HepG2 (cell line): ENCODE measurements around the gene UCN.

ENCODE experiments used
- CEBPB ChIP-seq: IDR thresholded peaks from 2 replicates; pipeline ENCODE4 v1.6.1; 2011; ENCODE audit warnings: low read depth, low read length, improper control_type of control experiment, borderline replicate concordance
- EZH2 ChIP-seq: conservative IDR thresholded peaks from 2 replicates; pipeline ENCODE4 v1.6.1; 2012; ENCODE audit warnings: mild to moderate bottlenecking, low read depth, low read length, moderate library complexity
- FOXK1 ChIP-seq: sonication (generic); formaldehyde crosslinking; IDR thresholded peaks from 2 replicates; pipeline ENCODE4 v1.4.0; 2020; ENCODE audit warnings: low read depth, missing genetic modification reagents, borderline replicate concordance
- KDM6A ChIP-seq: IDR thresholded peaks from 2 replicates; pipeline ENCODE4 v1.6.1; 2016; ENCODE audit warnings: low read depth
- KLF13 ChIP-seq: sonication (generic); formaldehyde crosslinking; IDR thresholded peaks from 2 replicates; pipeline ENCODE4 v1.4.0; 2020; ENCODE audit warnings: mild to moderate bottlenecking, missing genetic modification reagents
- MAFF ChIP-seq: IDR thresholded peaks from 2 replicates; pipeline ENCODE4 v1.6.1; 2011; ENCODE audit warnings: low read depth, low read length, improper control_type of control experiment
- NFE2 ChIP-seq: sonication (generic); formaldehyde crosslinking; IDR thresholded peaks from 2 replicates; pipeline ENCODE4 v1.4.0; 2020; ENCODE audit warnings: missing genetic modification reagents
- ZNF619 ChIP-seq: sonication (generic); formaldehyde crosslinking; IDR thresholded peaks from 2 replicates; pipeline ENCODE4 v1.4.0; 2020; ENCODE audit warnings: mild to moderate bottlenecking, missing genetic modification reagents
- ZNF644 ChIP-seq: IDR thresholded peaks from 2 replicates; pipeline ENCODE4 v1.6.1; 2016; ENCODE audit warnings: low read depth
- TF ChIP-seq, protein P1 (sequence below): sonication (generic); formaldehyde crosslinking; IDR thresholded peaks from 2 replicates; pipeline ENCODE4 v1.8.0; 2022; ENCODE audit warnings: missing genetic modification reagents, mild to moderate bottlenecking, inconsistent platforms, borderline replicate concordance
- TF ChIP-seq, protein P2 (sequence below): fragments of 450-650 bp; IDR thresholded peaks from 2 replicates; pipeline ENCODE4 v1.6.1; 2017; ENCODE audit warnings: mild to moderate bottlenecking

DNA sequence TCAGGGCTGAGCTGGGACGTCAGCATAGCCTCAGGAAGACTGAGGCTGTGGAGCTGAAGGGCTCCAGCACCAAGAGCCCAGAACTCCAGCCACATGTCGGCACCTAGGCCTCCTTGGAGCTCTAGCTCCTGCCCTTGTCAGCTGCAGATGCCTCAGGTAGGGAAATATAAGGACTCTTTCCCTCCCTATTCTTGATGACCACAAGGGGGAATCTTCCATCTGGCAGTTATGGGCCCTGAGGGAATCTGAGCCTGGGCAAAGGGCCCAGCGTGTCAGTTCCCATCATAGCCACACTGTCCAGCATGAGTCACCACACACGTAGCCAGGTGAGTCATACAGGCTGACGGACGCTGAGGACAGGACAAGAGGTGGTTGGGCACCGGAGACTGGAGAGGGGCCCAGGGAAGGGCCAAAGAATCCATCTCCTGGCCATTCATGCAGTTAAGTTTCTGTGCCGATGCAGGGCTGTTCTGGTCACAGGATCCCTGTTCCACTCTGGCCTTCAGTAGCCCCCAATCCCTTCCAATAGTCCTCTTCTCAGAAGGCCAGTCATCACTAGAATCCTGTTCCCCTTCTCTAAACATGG is 12.8 kb upstream of the UCN start:
- no peak for TF ChIP-seq CEBPB
- TF ChIP-seq KLF13 (CRISPR knock-in tag), result no peak
- TF ChIP-seq ZNF619 (CRISPR knock-in tag), result peak; percentile 80; the same call in 1 of the 2 replicates
- TF ChIP-seq KDM6A (CRISPR knock-in tag), result peak; percentile 65
- TF ChIP-seq, protein P1, sequence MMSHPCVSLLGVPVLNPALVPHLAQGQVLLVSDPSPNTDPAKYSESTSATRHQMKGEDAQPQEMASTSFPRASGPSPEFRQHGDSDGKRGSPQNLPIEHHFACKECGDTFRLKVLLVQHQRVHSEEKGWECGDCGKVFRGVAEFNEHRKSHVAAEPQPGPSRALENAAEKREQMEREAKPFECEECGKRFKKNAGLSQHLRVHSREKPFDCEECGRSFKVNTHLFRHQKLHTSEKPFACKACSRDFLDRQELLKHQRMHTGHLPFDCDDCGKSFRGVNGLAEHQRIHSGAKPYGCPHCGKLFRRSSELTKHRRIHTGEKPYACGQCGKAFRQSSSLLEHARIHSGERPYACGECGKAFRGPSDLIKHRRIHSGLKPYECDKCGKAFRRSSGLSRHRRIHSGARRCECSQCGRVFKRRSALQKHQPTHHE, result no peak
- TF ChIP-seq FOXK1 (CRISPR knock-in tag), result peak; percentile 87; the same call in 1 of the 2 replicates
- no peak for TF ChIP-seq EZH2
- 0 out of 2 replicates have a peak, but pooled peaks have one; percentile 13 for TF ChIP-seq MAFF
- no peak for TF ChIP-seq NFE2
- TF ChIP-seq, protein P2, sequence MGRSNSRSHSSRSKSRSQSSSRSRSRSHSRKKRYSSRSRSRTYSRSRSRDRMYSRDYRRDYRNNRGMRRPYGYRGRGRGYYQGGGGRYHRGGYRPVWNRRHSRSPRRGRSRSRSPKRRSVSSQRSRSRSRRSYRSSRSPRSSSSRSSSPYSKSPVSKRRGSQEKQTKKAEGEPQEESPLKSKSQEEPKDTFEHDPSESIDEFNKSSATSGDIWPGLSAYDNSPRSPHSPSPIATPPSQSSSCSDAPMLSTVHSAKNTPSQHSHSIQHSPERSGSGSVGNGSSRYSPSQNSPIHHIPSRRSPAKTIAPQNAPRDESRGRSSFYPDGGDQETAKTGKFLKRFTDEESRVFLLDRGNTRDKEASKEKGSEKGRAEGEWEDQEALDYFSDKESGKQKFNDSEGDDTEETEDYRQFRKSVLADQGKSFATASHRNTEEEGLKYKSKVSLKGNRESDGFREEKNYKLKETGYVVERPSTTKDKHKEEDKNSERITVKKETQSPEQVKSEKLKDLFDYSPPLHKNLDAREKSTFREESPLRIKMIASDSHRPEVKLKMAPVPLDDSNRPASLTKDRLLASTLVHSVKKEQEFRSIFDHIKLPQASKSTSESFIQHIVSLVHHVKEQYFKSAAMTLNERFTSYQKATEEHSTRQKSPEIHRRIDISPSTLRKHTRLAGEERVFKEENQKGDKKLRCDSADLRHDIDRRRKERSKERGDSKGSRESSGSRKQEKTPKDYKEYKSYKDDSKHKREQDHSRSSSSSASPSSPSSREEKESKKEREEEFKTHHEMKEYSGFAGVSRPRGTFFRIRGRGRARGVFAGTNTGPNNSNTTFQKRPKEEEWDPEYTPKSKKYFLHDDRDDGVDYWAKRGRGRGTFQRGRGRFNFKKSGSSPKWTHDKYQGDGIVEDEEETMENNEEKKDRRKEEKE, result no peak
- TF ChIP-seq ZNF644 (CRISPR knock-in tag), result peak; percentile 56
